Esophagus squamous epithelium (tissue), 4 donors: ENCODE measurements around the gene CFAP92.
"Not testable (repeated sequence)": the region's sequence is repeated elsewhere in the genome, so short reads cannot be mapped to it uniquely, and the experiment has no call there.

Experiments
- CTCF ChIP-seq, 6 experiments: fragments of 450-650 bp in 4 of 6; fragments of 200-600 bp in 2 of 6; sonication (generic) in 2 of 6; IDR thresholded peaks; one replicate each; pipeline ENCODE4 v1.5.1; 2016 to 2019; ENCODE audit warnings: antibody characterized with exemption in 6 of 6, mild to moderate bottlenecking in 4 of 6, moderate library complexity in 4 of 6
- POLR2A ChIP-seq, 4 donors: fragments of 450-650 bp; IDR thresholded peaks; one replicate each; pipeline ENCODE4 v1.6.1; 2017; ENCODE audit warnings: antibody characterized with exemption in 4 of 4, mild to moderate bottlenecking in 4 of 4, moderate library complexity in 3 of 4

GRCh38 chr3:128880455-128880854 is 113.4 kb downstream of the CFAP92 start:
- not testable (repeated sequence) for TF ChIP-seq CTCF, POLR2A (IDR thresholded peaks at IDR 0.05)
